Measurements from ENCODE around the gene WNT9B.
"Not testable (repeated sequence)": the region's sequence is repeated elsewhere in the genome, so short reads cannot be mapped to it uniquely, and the experiment has no call there.

WNT9B gene

DNA sequence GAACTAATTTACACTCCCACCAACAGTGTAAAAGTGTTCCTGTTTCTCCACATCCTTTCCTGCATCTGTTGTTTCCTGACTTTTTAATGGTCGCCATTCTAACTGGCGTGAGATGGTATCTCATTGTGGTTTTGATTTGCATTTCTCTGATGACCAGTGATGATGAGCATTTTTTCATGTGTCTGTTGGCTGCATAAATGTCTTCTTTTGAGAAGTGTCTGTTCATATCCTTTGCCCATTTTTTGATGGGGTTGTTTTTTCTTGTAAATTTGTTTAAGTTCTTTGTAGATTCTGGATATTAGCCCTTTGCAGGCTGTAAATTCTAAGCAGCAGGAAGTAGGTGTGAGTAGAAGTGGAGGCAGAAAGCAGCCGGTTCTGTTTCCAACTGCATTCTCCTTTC lies 10.8 kb upstream of the WNT9B start:
- not testable (repeated sequence) for H3K9ac ChIP-seq (ENCODE audit: low read length); H3K9me3 ChIP-seq (ENCODE audit: control insufficient read depth, low read depth, low read length); H3K4me1 ChIP-seq (ENCODE audit: control insufficient read depth, low read depth, low read length); H3K36me3 ChIP-seq (ENCODE audit: control insufficient read depth, low read depth, low read length); H3K4me3 ChIP-seq (ENCODE audit: low read length); H3K27ac ChIP-seq (ENCODE audit: low read length)
- H3K27me3 ChIP-seq (ENCODE audit: control insufficient read depth, insufficient read depth, low read length): peaks cover 18% of the 10 kb centered on the region

DNA sequence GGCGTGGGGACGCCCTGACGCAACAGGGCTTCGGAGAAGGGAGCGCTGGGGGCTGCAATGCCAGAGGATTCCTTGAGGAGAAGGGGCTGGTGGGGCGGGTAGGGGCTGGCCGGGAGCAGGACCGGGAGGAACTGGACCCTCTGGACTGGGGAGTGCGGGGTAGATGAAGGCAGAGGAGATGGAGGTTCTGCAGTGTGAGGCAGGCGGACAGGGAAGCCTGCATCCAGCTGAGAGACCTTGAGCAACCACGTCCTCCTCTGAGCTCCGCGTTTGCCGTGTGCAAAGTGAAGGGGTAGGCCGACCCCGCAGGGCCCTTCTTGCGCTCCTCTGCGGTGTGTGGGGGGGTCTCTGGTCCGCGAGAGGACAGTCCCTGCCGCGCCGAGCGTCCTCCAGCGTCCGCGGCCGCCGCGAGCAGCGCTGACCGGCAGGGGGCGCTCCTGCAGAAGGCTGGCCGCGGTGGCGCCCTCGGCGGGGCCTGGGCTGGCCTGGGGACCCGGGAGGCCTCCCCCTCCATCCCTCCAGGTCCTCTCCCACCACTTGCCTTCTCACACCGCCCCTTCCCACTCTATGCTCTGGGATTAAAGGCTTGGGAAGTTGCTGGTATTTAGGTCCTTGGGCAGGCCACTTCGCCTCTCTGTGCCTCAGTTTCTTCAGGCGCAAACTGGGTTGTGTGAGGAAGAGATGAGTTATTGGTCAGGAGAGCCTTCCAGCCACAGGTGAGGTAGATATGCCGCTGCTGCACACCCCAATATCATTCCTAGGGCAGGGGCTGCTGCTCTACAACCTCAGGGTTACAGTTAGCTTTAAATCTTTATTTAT lies 9.6 kb upstream of the WNT9B start:
- Histone ChIP-seq H3K9me3 (ENCODE audit: control insufficient read depth, low read depth, low read length) (peaks cover 9% of the 10 kb centered on the region), H3K4me1 (ENCODE audit: control insufficient read depth, low read depth, low read length) (no peaks in the 10 kb centered on the region), H3K9ac (ENCODE audit: low read length) (no peak overlapping the region), H3K36me3 (ENCODE audit: control insufficient read depth, low read depth, low read length) (no peaks in the 10 kb centered on the region), H3K27ac (ENCODE audit: low read length) (no peak overlapping the region), H3K27me3 (ENCODE audit: control insufficient read depth, insufficient read depth, low read length) (peaks cover 22% of the 10 kb centered on the region), H3K4me3 (ENCODE audit: low read length) (peak overlapping the region; percentile 37)

- Histone ChIP-seq H3K9ac (ENCODE audit: low read length) (no peak overlapping the region), H3K27me3 (ENCODE audit: control insufficient read depth, insufficient read depth, low read length) (peaks cover 27% of the 10 kb centered on the region), H3K9me3 (ENCODE audit: control insufficient read depth, low read depth, low read length) (peaks cover 9% of the 10 kb centered on the region), H3K4me3 (ENCODE audit: low read length) (no peak overlapping the region), H3K36me3 (ENCODE audit: control insufficient read depth, low read depth, low read length) (no peaks in the 10 kb centered on the region), H3K27ac (ENCODE audit: low read length) (no peak overlapping the region), H3K4me1 (ENCODE audit: control insufficient read depth, low read depth, low read length) (no peaks in the 10 kb centered on the region)
Measured at GRCh38 chr17:46842835-46843234, 8.5 kb upstream of the WNT9B start.

DNA sequence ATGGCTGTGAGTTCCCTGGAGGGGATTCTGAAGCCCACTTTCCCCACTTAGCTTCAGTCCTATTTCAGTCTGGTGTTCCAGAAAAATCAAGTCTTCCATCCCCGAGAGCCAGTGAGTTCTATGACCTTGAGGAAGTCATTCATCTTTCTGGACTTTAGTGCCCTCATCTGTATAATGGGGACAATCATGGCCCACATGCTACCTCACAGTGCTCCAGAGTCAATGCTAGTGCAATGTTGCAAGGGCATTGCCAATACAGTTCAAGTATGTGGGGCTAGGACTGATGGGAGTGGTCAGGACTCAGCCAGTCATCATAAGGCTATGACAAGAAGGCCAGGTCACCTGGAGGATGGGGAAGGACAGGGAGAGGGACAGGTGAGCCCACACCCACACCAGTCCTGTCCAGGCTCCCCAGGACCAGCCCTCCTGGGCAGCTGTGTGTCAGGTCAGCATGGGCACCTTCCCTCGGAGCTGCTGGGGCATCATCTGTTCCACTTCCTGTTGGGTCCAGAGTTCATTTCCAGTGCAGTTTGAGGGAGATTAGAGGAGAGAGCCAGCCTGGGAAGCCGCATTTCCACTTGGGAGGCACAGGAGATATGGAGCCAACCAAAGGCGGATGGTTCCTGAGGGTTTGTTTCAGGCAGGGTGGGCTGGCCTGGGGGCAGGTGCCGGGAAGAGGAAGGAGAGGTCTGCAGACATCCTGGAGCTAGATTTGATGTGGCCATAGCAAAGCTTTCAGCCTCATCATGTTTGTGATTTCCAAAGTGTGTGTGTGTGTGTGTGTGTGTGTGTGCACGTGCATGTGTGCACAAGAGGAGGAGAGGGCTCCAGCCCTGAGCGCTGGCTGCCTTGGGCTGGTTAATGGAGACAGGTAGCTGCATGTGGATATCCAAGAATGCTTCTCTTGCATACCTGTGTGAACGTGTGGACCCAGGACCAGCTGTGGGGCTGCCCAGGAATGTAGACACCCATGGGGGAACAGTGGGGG lies 3.9 kb upstream of the WNT9B start:
- peaks cover 52% of the 10 kb centered on the region for H3K27me3 ChIP-seq (ENCODE audit: control insufficient read depth, insufficient read depth, low read length)

GRCh38 chr17:46848534-46848933 lies 2.8 kb upstream of the WNT9B start:
- peaks cover 62% of the 10 kb centered on the region for H3K27me3 ChIP-seq (ENCODE audit: control insufficient read depth, insufficient read depth, low read length)
- H3K4me3 ChIP-seq (ENCODE audit: low read length): no peak overlapping the region
- H3K36me3 ChIP-seq (ENCODE audit: control insufficient read depth, low read depth, low read length): no peaks in the 10 kb centered on the region
- no peak overlapping the region for H3K27ac ChIP-seq (ENCODE audit: low read length)
- no peaks in the 10 kb centered on the region for H3K9me3 ChIP-seq (ENCODE audit: control insufficient read depth, low read depth, low read length)
- H3K4me1 ChIP-seq (ENCODE audit: control insufficient read depth, low read depth, low read length): no peaks in the 10 kb centered on the region
- H3K9ac ChIP-seq (ENCODE audit: low read length): no peak overlapping the region

More for the DNA sequence above, 3.9 kb upstream of the WNT9B start:
- H3K9me3 ChIP-seq (ENCODE audit: control insufficient read depth, low read depth, low read length): peaks cover 9% of the 10 kb centered on the region
- no peak overlapping the region for H3K27ac ChIP-seq (ENCODE audit: low read length)
- H3K4me3 ChIP-seq (ENCODE audit: low read length): no peak overlapping the region
- H3K9ac ChIP-seq (ENCODE audit: low read length): no peak overlapping the region
- H3K4me1 ChIP-seq (ENCODE audit: control insufficient read depth, low read depth, low read length): no peaks in the 10 kb centered on the region
- H3K36me3 ChIP-seq (ENCODE audit: control insufficient read depth, low read depth, low read length): no peaks in the 10 kb centered on the region

DNA sequence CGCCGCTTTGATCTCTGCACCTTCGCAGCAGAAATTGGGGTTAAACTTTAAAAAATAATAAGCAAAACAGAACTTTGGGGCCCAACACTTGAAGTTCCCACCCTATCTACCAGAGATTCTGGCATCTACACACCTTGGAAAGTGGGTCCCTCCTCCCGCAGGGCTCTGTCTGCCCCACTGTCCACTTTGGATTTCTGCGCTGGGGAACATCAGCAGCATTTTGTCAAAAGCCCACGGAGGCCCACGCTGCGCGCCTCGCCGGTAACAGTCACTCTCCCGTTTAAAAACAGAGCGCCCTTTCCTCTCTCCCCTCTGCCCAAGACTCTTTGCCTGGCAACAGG lies 725 bp upstream of the WNT9B start:
- H3K4me3 ChIP-seq (ENCODE audit: low read length): peak overlapping the region; percentile 64
- H3K4me1 ChIP-seq (ENCODE audit: control insufficient read depth, low read depth, low read length): no peaks in the 10 kb centered on the region
- H3K27ac ChIP-seq (ENCODE audit: low read length): no peak overlapping the region
- H3K27me3 ChIP-seq (ENCODE audit: control insufficient read depth, insufficient read depth, low read length): peaks cover 71% of the 10 kb centered on the region
- no peaks in the 10 kb centered on the region for H3K36me3 ChIP-seq (ENCODE audit: control insufficient read depth, low read depth, low read length)
- no peak overlapping the region for H3K9ac ChIP-seq (ENCODE audit: low read length)
- no peaks in the 10 kb centered on the region for H3K9me3 ChIP-seq (ENCODE audit: control insufficient read depth, low read depth, low read length)

- H3K9me3 ChIP-seq (ENCODE audit: control insufficient read depth, low read depth, low read length): no peaks in the 10 kb centered on the region
Measured at GRCh38 chr17:46853896-46854444, 2.6 kb downstream of the WNT9B start.

GRCh38 chr17:46854515-46854914 lies 3.1 kb downstream of the WNT9B start:
- Histone ChIP-seq H3K27ac (ENCODE audit: low read length) (no peak overlapping the region), H3K27me3 (ENCODE audit: control insufficient read depth, insufficient read depth, low read length) (peaks cover 45% of the 10 kb centered on the region), H3K9me3 (ENCODE audit: control insufficient read depth, low read depth, low read length) (no peaks in the 10 kb centered on the region), H3K36me3 (ENCODE audit: control insufficient read depth, low read depth, low read length) (no peaks in the 10 kb centered on the region), H3K4me3 (ENCODE audit: low read length) (no peak overlapping the region), H3K4me1 (ENCODE audit: control insufficient read depth, low read depth, low read length) (no peaks in the 10 kb centered on the region), H3K9ac (ENCODE audit: low read length) (no peak overlapping the region)

More at GRCh38 chr17:46853896-46854444, 2.6 kb downstream of the WNT9B start:
- Histone ChIP-seq H3K4me3 (ENCODE audit: low read length) (no peak overlapping the region), H3K27me3 (ENCODE audit: control insufficient read depth, insufficient read depth, low read length) (peaks cover 50% of the 10 kb centered on the region), H3K36me3 (ENCODE audit: control insufficient read depth, low read depth, low read length) (no peaks in the 10 kb centered on the region), H3K27ac (ENCODE audit: low read length) (no peak overlapping the region), H3K4me1 (ENCODE audit: control insufficient read depth, low read depth, low read length) (no peaks in the 10 kb centered on the region), H3K9ac (ENCODE audit: low read length) (no peak overlapping the region)

- Histone ChIP-seq H3K9ac (ENCODE audit: low read length) (no peak overlapping the region), H3K36me3 (ENCODE audit: control insufficient read depth, low read depth, low read length) (no peaks in the 10 kb centered on the region), H3K27me3 (ENCODE audit: control insufficient read depth, insufficient read depth, low read length) (peaks cover 41% of the 10 kb centered on the region), H3K4me1 (ENCODE audit: control insufficient read depth, low read depth, low read length) (no peaks in the 10 kb centered on the region), H3K27ac (ENCODE audit: low read length) (no peak overlapping the region), H3K9me3 (ENCODE audit: control insufficient read depth, low read depth, low read length) (no peaks in the 10 kb centered on the region), H3K4me3 (ENCODE audit: low read length) (no peak overlapping the region)
Measured at GRCh38 chr17:46854948-46855347, 3.6 kb downstream of the WNT9B start.

DNA sequence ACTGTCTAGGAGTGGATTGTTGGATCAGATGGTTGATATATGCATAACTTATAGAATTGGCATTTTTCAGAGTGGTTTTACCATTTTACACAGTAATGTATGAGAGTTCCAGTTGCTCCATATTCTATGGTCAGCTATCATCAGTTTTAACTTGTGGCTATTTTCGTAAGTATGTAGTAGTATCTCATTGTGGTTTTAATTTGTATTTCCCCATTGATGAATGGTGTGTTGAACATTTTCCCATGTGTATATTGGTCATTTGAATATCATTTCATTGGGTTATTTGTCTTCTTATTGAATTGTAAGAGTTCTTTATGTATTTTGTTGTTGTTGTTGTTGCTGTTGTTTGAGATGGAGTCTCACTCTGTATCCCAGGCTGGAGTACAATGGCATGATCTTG lies 6.2 kb downstream of the WNT9B start:
- Histone ChIP-seq H3K9ac (ENCODE audit: low read length) (no peak overlapping the region), H3K27me3 (ENCODE audit: control insufficient read depth, insufficient read depth, low read length) (peaks cover 18% of the 10 kb centered on the region), H3K9me3 (ENCODE audit: control insufficient read depth, low read depth, low read length) (no peaks in the 10 kb centered on the region), H3K36me3 (ENCODE audit: control insufficient read depth, low read depth, low read length) (no peaks in the 10 kb centered on the region), H3K4me1 (ENCODE audit: control insufficient read depth, low read depth, low read length) (no peaks in the 10 kb centered on the region), H3K4me3 (ENCODE audit: low read length) (no peak overlapping the region), H3K27ac (ENCODE audit: low read length) (no peak overlapping the region)

DNA sequence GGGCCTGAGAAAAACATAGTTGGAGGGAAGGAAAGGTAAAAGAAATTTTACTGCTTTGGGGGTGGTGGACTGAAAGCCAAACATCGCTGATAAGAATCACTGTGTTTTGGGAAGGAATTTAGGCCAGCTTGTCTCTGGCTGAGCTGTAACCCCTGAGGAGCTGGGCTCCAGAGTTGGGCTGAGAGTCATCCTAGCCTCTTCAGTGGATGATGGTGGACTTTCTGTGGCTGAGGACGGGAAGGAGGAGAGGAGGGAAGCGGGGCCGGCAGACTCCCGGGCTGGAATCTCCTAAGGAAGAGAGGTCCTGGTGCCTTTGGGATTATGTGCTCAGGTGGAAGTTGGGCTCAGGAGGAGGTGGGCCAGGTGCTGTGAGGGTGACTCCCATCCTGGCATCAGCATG lies 8.6 kb downstream of the WNT9B start:
- peaks cover 3% of the 10 kb centered on the region for H3K27me3 ChIP-seq (ENCODE audit: control insufficient read depth, insufficient read depth, low read length)
- H3K36me3 ChIP-seq (ENCODE audit: control insufficient read depth, low read depth, low read length): no peaks in the 10 kb centered on the region
- H3K4me1 ChIP-seq (ENCODE audit: control insufficient read depth, low read depth, low read length): no peaks in the 10 kb centered on the region
- H3K27ac ChIP-seq (ENCODE audit: low read length): no peak overlapping the region
- no peak overlapping the region for H3K9ac ChIP-seq (ENCODE audit: low read length)
- no peaks in the 10 kb centered on the region for H3K9me3 ChIP-seq (ENCODE audit: control insufficient read depth, low read depth, low read length)
- no peak overlapping the region for H3K4me3 ChIP-seq (ENCODE audit: low read length)
